Measurements from ENCODE around the gene SLC44A1. TPM values are rescaled to one million over a fixed set of nuclear protein-coding genes. Genes with fewer than 3 reads are reported as not detected.

The SLC44A1 gene
- polyA plus RNA-seq, 1 of the 3 experiments (the other 2 are of a cell fraction) = 4.5 TPM

DNA sequence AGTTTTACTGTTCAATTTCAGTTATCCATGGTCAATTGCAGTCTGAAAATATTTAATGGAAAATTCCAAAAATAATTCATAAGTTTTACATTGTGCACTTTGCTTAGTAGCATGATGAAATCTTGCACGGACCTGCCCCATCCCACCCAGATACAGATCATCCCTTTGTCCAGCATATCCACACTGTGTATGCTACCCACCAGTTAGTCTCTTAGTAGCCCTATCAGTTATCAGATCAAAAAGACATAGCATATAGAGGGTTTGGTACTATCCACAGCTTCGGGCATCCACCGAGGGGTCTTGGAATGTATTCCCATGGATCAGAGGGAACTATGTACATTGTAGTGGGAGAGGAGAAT lies 97.7 kb downstream of the SLC44A1 start:
- H3K79me2 ChIP-seq (ENCODE audit: insufficient read depth) = no peaks in the 10 kb centered on the region
- H2AFZ ChIP-seq (ENCODE audit: low read depth) = no peak overlapping the region
- H4K20me1 ChIP-seq (ENCODE audit: insufficient read depth) = no peaks in the 10 kb centered on the region
- 99% methylated on average over 3 of the region's 3 CpGs for WGBS (ENCODE audit: low lambda C conversion rate)
- H3K36me3 ChIP-seq (replicated peaks in 1 of 2; ENCODE audit: control insufficient read depth in 1 of 2, insufficient read depth in 2 of 2, low read length in 1 of 2) = peaks cover 2 to 11% of the 10 kb centered on the region in 2 experiments
- 0 out of 2 replicates have a peak overlapping the region, but pooled peaks have one; percentile 7 for H3K9ac ChIP-seq
- TF ChIP-seq, protein P1, sequence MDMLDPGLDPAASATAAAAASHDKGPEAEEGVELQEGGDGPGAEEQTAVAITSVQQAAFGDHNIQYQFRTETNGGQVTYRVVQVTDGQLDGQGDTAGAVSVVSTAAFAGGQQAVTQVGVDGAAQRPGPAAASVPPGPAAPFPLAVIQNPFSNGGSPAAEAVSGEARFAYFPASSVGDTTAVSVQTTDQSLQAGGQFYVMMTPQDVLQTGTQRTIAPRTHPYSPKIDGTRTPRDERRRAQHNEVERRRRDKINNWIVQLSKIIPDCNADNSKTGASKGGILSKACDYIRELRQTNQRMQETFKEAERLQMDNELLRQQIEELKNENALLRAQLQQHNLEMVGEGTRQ (IDR thresholded peaks at IDR 0.05; ENCODE audit: borderline replicate concordance, low read depth, low read length) = no peak
- TF ChIP-seq, protein P2, sequence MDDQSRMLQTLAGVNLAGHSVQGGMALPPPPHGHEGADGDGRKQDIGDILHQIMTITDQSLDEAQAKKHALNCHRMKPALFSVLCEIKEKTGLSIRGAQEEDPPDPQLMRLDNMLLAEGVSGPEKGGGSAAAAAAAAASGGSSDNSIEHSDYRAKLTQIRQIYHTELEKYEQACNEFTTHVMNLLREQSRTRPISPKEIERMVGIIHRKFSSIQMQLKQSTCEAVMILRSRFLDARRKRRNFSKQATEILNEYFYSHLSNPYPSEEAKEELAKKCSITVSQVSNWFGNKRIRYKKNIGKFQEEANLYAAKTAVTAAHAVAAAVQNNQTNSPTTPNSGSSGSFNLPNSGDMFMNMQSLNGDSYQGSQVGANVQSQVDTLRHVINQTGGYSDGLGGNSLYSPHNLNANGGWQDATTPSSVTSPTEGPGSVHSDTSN (IDR thresholded peaks at IDR 0.05) = no peak
- TF ChIP-seq FOXM1 (IDR thresholded peaks at IDR 0.05; ENCODE audit: low read depth) (no peak), TCF12 (IDR thresholded peaks at IDR 0.05) (no peak), CHD2 (IDR thresholded peaks at IDR 0.05; ENCODE audit: low read length, partially characterized antibody) (no peak), NRF1 (IDR thresholded peaks at IDR 0.05; ENCODE audit: low read depth, low read length) (no peak), POLR2AphosphoS5 (IDR thresholded peaks at IDR 0.05; ENCODE audit: low read depth, low read length) (no peak), EZH2phosphoT487 (IDR thresholded peaks at IDR 0.05; ENCODE audit: borderline replicate concordance, low read depth) (no peak), NFIC (IDR thresholded peaks at IDR 0.05; ENCODE audit: borderline replicate concordance) (no peak), GATA2 (CRISPR knock-in tag; IDR thresholded peaks at IDR 0.05) (no peak), RXRA (IDR thresholded peaks at IDR 0.05; ENCODE audit: borderline replicate concordance, low read depth) (no peak)
- TF ChIP-seq, protein P3, sequence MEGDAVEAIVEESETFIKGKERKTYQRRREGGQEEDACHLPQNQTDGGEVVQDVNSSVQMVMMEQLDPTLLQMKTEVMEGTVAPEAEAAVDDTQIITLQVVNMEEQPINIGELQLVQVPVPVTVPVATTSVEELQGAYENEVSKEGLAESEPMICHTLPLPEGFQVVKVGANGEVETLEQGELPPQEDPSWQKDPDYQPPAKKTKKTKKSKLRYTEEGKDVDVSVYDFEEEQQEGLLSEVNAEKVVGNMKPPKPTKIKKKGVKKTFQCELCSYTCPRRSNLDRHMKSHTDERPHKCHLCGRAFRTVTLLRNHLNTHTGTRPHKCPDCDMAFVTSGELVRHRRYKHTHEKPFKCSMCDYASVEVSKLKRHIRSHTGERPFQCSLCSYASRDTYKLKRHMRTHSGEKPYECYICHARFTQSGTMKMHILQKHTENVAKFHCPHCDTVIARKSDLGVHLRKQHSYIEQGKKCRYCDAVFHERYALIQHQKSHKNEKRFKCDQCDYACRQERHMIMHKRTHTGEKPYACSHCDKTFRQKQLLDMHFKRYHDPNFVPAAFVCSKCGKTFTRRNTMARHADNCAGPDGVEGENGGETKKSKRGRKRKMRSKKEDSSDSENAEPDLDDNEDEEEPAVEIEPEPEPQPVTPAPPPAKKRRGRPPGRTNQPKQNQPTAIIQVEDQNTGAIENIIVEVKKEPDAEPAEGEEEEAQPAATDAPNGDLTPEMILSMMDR (IDR thresholded peaks at IDR 0.05) = no peak
- no peaks in the 10 kb centered on the region for H3K9me2 ChIP-seq
- H3K27ac ChIP-seq (ENCODE audit: low read depth in 2 of 2, low read length in 1 of 2) = peak overlapping the region in 1 of 2 experiments; percentile 43; a peak in 2 of 4 replicates
- H3K9me3 ChIP-seq = no peaks in the 10 kb centered on the region
- ChIA-PET CTCF (no interaction called here), POLR2A (no interaction called here)
- peak overlapping the region in 1 of 2 experiments; percentile 24; a peak in 1 of 4 replicates for H3K4me3 ChIP-seq (ENCODE audit: low read depth in 2 of 2, low read length in 1 of 2)
- H3K4me2 ChIP-seq = peak overlapping the region; percentile 49
- H3F3A ChIP-seq (replicated peaks; ENCODE audit: insufficient read depth) = no peaks in the 10 kb centered on the region
- H3K4me1 ChIP-seq (ENCODE audit: control insufficient read depth in 1 of 2, insufficient read depth in 2 of 2, low read depth in 1 of 2, low read length in 1 of 2) = no peaks in the 10 kb centered on the region; a peak in 2 of 4 replicates
- no peaks in the 10 kb centered on the region for H3K27me3 ChIP-seq (ENCODE audit: insufficient read depth)
- no peak for DNase-seq

DNA sequence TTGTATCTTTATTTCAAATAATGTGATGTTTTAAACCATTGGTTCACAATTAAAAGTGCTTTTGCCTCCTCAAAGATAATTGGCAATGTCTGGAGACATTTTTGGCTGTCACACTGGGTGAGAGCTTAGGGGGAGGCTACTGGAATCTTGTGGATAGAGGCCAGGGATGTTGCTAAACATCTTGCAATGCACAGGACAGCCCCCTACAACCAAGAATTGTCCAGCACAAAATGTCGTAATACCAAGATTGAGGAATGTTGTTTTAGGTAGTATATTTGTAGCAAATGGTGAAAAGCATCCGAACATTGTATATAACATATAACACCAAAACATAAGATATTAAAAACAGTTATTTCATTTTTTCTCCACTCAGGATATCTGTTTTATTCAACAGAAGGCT lies 99.8 kb downstream of the SLC44A1 start:
- H2AFZ ChIP-seq (ENCODE audit: low read depth) = no peak overlapping the region
- no peaks in the 10 kb centered on the region for H3K27me3 ChIP-seq (ENCODE audit: insufficient read depth)
- no peak overlapping the region for H3K4me3 ChIP-seq (ENCODE audit: low read depth in 2 of 2, low read length in 1 of 2)
- no peak overlapping the region for H3K27ac ChIP-seq (ENCODE audit: low read depth in 2 of 2, low read length in 1 of 2)
- POLR2A ChIA-PET = no interaction called here
- H3K79me2 ChIP-seq (ENCODE audit: insufficient read depth) = no peaks in the 10 kb centered on the region
- H3K9ac ChIP-seq = no peak overlapping the region
- H3K36me3 ChIP-seq (replicated peaks in 1 of 2; ENCODE audit: control insufficient read depth in 1 of 2, insufficient read depth in 2 of 2, low read length in 1 of 2) = peaks cover 0 to 8% of the 10 kb centered on the region in 2 experiments
- DNase-seq = no peak
- H3K9me3 ChIP-seq = no peaks in the 10 kb centered on the region
- CTCF ChIA-PET = no interaction called here
- no peaks in the 10 kb centered on the region for H4K20me1 ChIP-seq (ENCODE audit: insufficient read depth)
- 94% methylated on average over 2 of the region's 2 CpGs for WGBS (ENCODE audit: low lambda C conversion rate)
- no peaks in the 10 kb centered on the region for H3F3A ChIP-seq (replicated peaks; ENCODE audit: insufficient read depth)
- no peak overlapping the region for H3K4me2 ChIP-seq
- no peaks in the 10 kb centered on the region for H3K9me2 ChIP-seq
- TF ChIP-seq ELF1 (IDR thresholded peaks at IDR 0.05) (no peak), EZH2phosphoT487 (IDR thresholded peaks at IDR 0.05; ENCODE audit: borderline replicate concordance, low read depth) (no peak), NRF1 (IDR thresholded peaks at IDR 0.05; ENCODE audit: low read depth, low read length) (no peak), RCOR1 (IDR thresholded peaks at IDR 0.05; ENCODE audit: low read length) (no peak), FOXM1 (IDR thresholded peaks at IDR 0.05; ENCODE audit: low read depth) (no peak), TCF12 (IDR thresholded peaks at IDR 0.05) (no peak), JUND (IDR thresholded peaks at IDR 0.05) (no peak), TEAD4 (IDR thresholded peaks at IDR 0.05; ENCODE audit: borderline replicate concordance, insufficient read depth) (no peak)
- TF ChIP-seq, protein P3 (IDR thresholded peaks at IDR 0.05) = no peak
- H3K4me1 ChIP-seq (ENCODE audit: control insufficient read depth in 1 of 2, insufficient read depth in 2 of 2, low read depth in 1 of 2, low read length in 1 of 2) = no peaks in the 10 kb centered on the region; a peak in 2 of 4 replicates
